ENCODE measurements around the gene PTEN. TPM values are rescaled to one million over a fixed set of nuclear protein-coding genes. Genes with fewer than 3 reads are reported as not detected.

Gene PTEN
- total RNA-seq, 1 experiment from 2014 or later: 58.7 TPM

DNA sequence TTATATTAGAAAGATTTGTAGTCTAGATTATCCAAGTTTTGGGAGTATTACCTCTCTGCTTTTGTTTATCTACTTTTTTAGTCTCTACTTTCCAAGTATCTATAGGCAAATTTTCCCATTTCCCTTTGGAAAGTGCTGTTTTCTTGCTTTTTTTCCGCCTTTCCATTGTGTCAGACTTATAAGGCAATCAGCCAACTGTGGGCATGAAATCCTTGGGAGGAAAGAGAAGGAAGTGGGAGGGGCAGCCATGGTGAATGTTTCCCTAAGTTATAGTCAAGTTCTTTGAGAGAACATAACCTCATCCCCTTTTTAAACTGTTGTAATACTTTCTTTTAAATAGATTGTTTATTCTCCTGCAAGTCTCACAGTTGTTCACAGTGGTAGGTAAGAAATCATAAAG lies 52.6 kb downstream of the PTEN start:
- Histone ChIP-seq H3K9ac (ENCODE audit: low read length) (no peak overlapping the region), H2AFZ (ENCODE audit: low read depth, low read length, poor library complexity, severe bottlenecking) (no peak overlapping the region), H3K4me1 (ENCODE audit: control insufficient read depth in 1 of 2, insufficient read depth in 2 of 2, low read length in 2 of 2) (0 out of 4 replicates have a peak, but pooled peaks cover 0 to 3% of the 10 kb centered on the region in 2 experiments), H3K27ac (ENCODE audit: low read depth, low read length) (no peak overlapping the region), H3K27me3 (ENCODE audit: insufficient read depth, low read length) (no peaks in the 10 kb centered on the region), H3K9me3 (ENCODE audit: control insufficient read depth in 1 of 2, insufficient read depth in 1 of 2, low read depth in 1 of 2, low read length in 2 of 2) (no peaks in the 10 kb centered on the region), H3K36me3 (ENCODE audit: control insufficient read depth in 1 of 2, insufficient read depth in 2 of 2, low read length in 2 of 2) (no peaks in the 10 kb centered on the region), H3K9me2 (ENCODE audit: insufficient read depth) (no peaks in the 10 kb centered on the region), H3K79me2 (ENCODE audit: insufficient read depth, low read length) (peaks cover 88% of the 10 kb centered on the region), H3K4me2 (ENCODE audit: low read length) (no peak overlapping the region), H3K4me3 (replicated peaks in 1 of 2; ENCODE audit: low read depth in 1 of 2, low read length in 2 of 2) (no peak overlapping the region), H4K20me1 (ENCODE audit: insufficient read depth) (0 out of 2 replicates have a peak, but pooled peaks cover 3% of the 10 kb centered on the region)
- CTCF ChIA-PET: no interaction called here
- RAD21 ChIA-PET (ENCODE audit: low non-redundant PET in 1 of 2, low total read pairs in 2 of 2, uncharacterized antibody in 2 of 2, unreplicated experiment in 2 of 2): no interaction called here
- intact Hi-C loops (cut with micrococcal nuclease): no loop called here
- BruUV-seq (replicated peaks): no TSS peak
- DNase-seq (ENCODE audit: low read depth, low spot score): no peak
- ATAC-seq: no peak
- POLR2A ChIA-PET: no interaction called here
- TF ChIP-seq CBX3 (IDR thresholded peaks at IDR 0.05; ENCODE audit: low read depth) (no peak), ZNF274 (IDR thresholded peaks at IDR 0.05; ENCODE audit: low read depth, low read length) (no peak), CEBPB (IDR thresholded peaks at IDR 0.05; ENCODE audit: low read depth) (no peak), SRF (IDR thresholded peaks at IDR 0.05; ENCODE audit: low read depth) (no peak), TCF7L2 (IDR thresholded peaks at IDR 0.05; ENCODE audit: borderline replicate concordance, extremely low read depth, insufficient read depth, insufficient read length) (no peak), YY1 (IDR thresholded peaks at IDR 0.05; ENCODE audit: extremely low read depth, insufficient replicate concordance, low read depth, low read length) (no peak), SP1 (IDR thresholded peaks at IDR 0.05; ENCODE audit: low read depth) (no peak), ELF1 (IDR thresholded peaks at IDR 0.05; ENCODE audit: borderline replicate concordance, low read depth) (no peak), EGR1 (IDR thresholded peaks at IDR 0.05; ENCODE audit: low read depth) (no peak), FOSL1 (IDR thresholded peaks at IDR 0.05; ENCODE audit: low read depth) (no peak), JUND (IDR thresholded peaks at IDR 0.05) (no peak), EZH2 (IDR thresholded peaks at IDR 0.05) (no peak), EZH2phosphoT487 (IDR thresholded peaks at IDR 0.05; ENCODE audit: borderline replicate concordance) (no peak), RAD21 (IDR thresholded peaks at IDR 0.05; ENCODE audit: low read depth) (no peak), POLR2AphosphoS5 (IDR thresholded peaks at IDR 0.05; ENCODE audit: low read depth, low read length) (no peak)
- TF ChIP-seq, protein P1, sequence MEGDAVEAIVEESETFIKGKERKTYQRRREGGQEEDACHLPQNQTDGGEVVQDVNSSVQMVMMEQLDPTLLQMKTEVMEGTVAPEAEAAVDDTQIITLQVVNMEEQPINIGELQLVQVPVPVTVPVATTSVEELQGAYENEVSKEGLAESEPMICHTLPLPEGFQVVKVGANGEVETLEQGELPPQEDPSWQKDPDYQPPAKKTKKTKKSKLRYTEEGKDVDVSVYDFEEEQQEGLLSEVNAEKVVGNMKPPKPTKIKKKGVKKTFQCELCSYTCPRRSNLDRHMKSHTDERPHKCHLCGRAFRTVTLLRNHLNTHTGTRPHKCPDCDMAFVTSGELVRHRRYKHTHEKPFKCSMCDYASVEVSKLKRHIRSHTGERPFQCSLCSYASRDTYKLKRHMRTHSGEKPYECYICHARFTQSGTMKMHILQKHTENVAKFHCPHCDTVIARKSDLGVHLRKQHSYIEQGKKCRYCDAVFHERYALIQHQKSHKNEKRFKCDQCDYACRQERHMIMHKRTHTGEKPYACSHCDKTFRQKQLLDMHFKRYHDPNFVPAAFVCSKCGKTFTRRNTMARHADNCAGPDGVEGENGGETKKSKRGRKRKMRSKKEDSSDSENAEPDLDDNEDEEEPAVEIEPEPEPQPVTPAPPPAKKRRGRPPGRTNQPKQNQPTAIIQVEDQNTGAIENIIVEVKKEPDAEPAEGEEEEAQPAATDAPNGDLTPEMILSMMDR (IDR thresholded peaks at IDR 0.05 in 2 of 3, conservative IDR thresholded peaks at IDR 0.05 in 1 of 3; ENCODE audit: borderline replicate concordance in 1 of 3, insufficient read depth in 1 of 3, low read depth in 2 of 3, low read length in 2 of 3): no peak
- TF ChIP-seq, protein P2, sequence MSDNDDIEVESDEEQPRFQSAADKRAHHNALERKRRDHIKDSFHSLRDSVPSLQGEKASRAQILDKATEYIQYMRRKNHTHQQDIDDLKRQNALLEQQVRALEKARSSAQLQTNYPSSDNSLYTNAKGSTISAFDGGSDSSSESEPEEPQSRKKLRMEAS (IDR thresholded peaks at IDR 0.05): no peak
- TF ChIP-seq, protein P3, sequence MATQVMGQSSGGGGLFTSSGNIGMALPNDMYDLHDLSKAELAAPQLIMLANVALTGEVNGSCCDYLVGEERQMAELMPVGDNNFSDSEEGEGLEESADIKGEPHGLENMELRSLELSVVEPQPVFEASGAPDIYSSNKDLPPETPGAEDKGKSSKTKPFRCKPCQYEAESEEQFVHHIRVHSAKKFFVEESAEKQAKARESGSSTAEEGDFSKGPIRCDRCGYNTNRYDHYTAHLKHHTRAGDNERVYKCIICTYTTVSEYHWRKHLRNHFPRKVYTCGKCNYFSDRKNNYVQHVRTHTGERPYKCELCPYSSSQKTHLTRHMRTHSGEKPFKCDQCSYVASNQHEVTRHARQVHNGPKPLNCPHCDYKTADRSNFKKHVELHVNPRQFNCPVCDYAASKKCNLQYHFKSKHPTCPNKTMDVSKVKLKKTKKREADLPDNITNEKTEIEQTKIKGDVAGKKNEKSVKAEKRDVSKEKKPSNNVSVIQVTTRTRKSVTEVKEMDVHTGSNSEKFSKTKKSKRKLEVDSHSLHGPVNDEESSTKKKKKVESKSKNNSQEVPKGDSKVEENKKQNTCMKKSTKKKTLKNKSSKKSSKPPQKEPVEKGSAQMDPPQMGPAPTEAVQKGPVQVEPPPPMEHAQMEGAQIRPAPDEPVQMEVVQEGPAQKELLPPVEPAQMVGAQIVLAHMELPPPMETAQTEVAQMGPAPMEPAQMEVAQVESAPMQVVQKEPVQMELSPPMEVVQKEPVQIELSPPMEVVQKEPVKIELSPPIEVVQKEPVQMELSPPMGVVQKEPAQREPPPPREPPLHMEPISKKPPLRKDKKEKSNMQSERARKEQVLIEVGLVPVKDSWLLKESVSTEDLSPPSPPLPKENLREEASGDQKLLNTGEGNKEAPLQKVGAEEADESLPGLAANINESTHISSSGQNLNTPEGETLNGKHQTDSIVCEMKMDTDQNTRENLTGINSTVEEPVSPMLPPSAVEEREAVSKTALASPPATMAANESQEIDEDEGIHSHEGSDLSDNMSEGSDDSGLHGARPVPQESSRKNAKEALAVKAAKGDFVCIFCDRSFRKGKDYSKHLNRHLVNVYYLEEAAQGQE (IDR thresholded peaks at IDR 0.05; ENCODE audit: low read depth): no peak
- TF ChIP-seq, protein P4, sequence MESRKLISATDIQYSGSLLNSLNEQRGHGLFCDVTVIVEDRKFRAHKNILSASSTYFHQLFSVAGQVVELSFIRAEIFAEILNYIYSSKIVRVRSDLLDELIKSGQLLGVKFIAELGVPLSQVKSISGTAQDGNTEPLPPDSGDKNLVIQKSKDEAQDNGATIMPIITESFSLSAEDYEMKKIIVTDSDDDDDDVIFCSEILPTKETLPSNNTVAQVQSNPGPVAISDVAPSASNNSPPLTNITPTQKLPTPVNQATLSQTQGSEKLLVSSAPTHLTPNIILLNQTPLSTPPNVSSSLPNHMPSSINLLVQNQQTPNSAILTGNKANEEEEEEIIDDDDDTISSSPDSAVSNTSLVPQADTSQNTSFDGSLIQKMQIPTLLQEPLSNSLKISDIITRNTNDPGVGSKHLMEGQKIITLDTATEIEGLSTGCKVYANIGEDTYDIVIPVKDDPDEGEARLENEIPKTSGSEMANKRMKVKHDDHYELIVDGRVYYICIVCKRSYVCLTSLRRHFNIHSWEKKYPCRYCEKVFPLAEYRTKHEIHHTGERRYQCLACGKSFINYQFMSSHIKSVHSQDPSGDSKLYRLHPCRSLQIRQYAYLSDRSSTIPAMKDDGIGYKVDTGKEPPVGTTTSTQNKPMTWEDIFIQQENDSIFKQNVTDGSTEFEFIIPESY (IDR thresholded peaks at IDR 0.05; ENCODE audit: extremely low read depth, insufficient replicate concordance, low read length): no peak
- TF ChIP-seq, protein P5, sequence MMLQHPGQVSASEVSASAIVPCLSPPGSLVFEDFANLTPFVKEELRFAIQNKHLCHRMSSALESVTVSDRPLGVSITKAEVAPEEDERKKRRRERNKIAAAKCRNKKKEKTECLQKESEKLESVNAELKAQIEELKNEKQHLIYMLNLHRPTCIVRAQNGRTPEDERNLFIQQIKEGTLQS (IDR thresholded peaks at IDR 0.05): no peak
